DMS153 treated with DMSO at 0.1 percent for 48 hours (cell line): ENCODE data around the gene FOXP1.

ENCODE experiments used
- DNase-seq: peaks from one replicate; lab custom pipeline; 2025; ENCODE audit not compliant: unreplicated experiment; lab: John Stamatoyannopoulos, UW

The FOXP1 gene

DNA sequence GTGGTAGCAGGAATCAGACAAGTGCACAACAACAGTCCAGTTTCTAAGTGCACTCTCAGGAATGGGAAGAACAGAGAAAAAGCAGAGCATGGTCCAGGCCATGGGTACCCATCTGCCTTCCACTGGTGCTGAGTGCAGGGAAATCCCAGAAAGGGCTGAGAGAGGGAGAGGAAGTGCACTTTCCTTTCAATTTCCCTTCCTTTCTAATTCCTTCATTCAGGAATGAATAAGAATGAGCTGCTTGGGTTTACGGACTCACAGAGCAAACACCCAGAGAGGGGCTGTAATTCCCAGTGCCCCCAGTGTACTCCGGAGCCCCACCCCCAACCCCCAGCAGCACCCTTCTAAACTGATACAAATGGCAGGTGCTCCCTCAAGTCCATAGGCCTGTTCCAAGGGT, 300.6 kb downstream of the FOXP1 start:
- DNase-seq = no peak

DNA sequence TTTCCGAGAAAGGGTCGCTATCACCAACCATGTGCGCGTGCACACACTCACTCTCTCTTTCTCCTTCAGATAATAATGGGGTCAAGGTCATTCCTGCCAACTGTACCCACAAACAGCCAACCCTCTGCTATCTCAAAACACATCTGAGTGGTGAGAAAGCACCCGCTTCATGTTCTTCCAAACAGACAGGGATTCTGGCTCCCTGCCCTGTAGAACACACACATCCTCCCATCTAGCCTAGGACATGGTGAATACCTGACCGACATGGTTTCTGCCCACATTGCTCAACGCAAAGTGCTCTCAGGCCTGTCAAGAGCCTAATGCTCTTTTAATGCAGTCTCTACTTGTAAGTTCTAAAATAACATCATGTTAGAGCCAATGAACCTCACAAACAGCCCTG, 302.2 kb downstream of the FOXP1 start:
- no peak for DNase-seq

DNA sequence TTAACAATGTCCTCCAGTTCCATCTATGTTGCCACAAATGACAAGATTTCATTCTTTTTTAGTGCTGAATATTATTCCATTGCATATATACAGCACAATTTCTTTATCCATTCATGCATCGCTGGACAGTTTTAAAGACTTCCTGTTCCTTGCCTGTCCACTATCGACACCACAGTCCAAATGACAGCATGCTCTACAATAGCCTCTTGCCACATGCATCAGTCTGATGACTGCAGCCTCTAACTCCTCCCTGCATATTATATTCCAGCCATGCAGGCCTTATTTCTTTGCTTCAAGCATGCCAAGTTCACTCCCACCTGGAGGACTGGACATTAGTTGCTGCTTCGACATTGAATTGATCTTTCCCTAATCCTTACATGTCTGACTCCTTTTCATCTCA, 306.2 kb downstream of the FOXP1 start:
- no peak for DNase-seq

DNA sequence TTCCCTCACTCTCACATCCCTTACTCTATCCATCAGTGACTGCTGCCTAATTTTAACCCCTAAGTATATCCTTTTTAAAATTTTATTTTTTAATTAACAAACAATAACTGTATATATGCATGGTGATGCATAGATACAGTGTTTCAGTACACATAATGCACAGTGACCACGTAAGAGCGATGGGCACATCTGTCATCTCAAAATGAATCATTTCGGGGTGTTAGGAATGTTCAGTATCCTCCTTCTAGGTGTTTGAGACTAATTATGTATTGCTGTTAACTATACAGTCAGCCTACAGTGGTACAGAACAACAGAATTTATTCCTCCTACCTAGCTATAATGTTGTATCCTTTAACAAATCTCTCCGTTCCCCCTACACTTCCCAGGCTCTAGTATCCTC, 307.0 kb downstream of the FOXP1 start:
- no peak for DNase-seq

DNA sequence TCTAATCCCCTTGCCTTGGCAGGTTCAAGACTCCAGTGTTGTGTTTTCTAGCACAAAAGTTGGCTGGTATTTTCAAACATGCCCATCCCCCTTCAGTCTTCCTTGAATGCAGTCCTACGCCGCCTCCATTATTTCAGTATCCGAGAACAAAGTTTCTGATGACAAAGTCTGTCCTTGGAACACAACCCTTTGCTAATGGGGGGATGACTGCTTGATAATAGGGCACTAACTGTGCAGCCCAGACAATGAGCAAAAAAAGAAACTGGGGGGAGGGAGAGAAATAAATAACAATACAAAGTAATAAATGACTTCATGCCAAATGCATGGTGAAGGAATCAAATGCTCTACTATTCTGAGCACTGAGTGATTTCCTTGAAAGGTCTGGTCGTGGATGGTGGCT, 310.1 kb downstream of the FOXP1 start:
- DNase-seq = no peak

DNA sequence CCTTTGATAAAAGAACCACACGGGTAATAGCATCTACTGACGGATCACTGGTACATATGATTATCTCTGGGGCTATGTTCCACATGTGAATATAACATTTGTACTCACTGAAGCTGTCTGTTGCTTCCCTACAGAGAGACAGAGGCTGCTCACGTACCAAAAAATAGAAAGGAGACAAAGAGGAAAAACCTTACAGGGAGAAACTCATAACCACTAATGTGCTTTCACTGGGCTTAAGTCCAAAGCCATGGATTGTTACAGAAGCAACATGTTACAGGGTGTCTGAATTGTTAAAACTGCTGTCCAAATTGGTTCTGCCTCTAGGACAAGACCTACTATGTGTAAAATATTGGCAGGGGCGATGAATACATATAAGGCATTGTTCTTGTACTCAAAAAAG, 311.9 kb downstream of the FOXP1 start:
- no peak for DNase-seq

DNA sequence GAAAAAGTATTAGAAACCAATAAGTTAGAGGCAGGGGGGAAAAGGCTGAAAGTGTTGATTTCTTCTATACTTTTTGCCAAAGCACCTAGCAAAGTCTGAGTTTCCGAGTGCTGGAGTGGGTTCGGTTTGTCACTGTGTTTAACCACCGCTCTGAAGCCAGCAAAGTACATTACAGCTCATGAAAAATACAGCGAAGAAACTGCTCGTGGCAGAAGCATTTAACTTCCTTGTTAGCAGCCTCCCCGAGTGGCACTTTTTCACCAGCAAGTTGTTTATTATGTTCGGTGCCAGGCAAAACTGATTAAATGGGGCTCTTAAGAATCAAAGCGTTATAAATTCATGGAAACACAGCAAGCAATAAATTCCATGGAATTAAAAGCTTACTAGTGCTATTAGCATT, 313.6 kb downstream of the FOXP1 start:
- no peak for DNase-seq

DNA sequence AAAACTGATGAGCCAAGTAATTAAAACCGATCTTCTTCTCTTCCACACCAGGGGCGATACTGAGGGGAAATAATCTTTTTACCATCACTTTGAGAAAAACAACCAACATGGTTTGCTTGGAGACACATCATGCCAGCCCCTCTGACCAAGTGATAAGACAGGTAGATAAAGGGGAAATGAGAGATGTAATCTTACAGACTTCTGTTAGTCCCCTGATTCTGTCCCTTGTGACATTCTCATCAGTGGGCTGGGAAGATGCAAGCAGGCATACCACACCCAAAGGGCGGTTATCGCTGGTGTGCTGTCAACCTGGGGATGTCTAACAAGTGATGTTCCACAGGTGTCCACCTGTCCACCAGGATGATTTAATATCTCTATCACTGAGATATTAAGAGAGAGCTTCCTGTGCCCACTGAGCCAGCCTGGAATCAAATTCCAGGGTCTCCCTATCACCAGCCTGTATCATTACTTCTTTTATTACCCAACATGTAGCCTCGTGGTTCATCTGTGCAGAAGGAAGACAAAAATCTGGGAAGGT, 315.0 kb downstream of the FOXP1 start:
- no peak for DNase-seq

DNA sequence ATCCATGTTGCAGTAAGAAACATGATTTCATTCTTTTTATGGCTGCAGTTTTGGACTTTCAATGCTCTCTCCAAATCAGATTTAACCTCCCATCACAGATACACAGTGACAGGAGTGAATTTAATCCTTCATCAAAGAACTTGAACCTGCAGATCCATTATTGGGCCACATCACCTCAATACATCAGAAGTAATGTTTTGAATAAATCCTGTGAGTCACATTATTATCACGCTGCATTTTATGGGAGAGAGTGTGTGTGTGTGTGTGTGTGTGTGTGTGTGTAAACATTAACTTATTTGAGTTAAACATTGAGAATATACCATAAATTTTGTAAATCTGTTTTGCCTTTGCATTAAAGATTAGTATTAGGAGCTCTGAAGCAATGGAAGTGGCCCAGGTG, 316.7 kb downstream of the FOXP1 start:
- DNase-seq = no peak

DNA sequence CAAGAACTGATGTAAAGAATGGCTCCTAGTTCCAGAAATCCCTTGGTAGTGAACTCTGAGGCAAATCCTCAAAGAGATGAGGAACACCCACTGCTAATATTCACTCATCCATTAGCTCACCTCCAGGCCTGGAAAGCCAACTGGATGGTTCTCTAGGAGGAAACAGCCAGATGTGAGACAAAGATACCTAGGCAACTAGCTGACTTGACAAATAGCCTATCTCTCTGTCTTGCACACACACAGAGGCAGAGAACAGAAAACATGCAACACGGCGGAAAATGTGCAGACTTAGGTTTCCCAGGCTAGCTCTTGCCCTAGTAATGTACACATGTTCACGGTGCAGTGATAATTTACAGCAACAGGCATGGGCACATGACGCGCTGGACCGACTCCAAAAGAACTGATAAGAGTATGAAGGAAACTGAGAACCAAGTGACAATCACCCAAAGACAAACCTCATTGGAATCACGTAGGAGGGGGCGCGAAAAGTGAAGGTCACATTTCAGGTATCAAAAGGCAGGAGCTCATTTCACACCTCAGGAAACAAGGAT, 318.1 kb downstream of the FOXP1 start:
- no peak for DNase-seq

DNA sequence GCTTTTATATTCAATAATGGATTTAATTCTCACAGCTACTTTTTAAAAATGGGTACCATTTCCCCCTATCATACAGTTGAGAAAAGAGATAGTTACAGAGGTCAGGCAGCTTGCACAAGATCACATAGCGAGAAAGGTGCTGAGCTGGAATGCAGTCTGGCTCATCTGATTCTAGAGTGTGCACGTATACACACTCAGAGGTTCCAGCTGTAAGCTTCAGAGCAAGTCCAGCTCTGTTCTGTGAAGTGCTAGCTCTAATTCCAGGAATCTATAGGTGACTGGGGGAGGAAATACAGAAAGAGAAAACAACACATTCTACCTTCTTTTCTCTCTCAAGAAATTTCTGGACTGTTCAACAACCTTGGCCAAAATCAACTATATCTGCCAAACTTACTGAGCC, 318.7 kb downstream of the FOXP1 start:
- no peak for DNase-seq

DNA sequence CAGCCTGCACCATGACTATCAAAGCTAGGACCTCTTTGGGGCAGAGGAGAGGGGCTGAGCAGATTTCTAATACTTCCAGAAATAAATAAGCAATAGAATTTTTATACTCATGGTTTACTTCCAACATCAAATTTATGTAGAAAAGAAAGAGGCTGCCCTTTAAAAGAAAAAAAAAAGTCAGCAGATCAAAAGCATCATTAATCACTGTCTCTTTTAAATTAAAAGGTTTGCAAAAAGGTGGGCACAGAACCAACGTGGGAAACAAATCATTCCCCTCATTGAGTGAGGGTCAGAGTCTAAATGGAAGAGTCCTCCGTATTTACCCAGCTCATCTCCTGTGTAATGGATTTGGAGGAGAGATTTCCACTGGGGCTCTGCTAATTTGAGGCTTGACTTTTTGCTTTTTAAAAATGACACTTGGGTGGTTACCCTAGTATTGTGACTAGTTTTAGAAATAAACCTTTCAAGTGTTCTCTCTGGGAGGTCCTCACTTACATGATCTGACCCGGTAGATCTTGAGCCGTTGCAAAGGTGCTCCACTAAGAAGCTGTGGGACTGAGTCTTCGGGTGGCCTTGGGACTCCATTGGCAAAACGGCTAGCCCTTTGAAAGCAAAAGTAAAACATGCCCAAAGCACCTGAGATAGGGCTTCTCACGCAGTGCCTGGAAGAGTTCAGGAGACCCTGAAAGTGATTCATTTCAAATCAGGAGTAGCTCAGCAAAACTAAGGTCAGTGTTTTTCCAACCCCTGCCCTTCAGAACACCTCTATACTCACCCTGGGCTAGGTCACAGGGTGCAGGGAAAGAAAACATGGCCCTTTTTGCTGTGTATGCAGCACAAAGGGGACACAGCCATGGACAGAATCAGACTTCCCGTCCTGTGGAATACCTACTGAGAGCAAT, 320.9 kb downstream of the FOXP1 start:
- no peak for DNase-seq

DNA sequence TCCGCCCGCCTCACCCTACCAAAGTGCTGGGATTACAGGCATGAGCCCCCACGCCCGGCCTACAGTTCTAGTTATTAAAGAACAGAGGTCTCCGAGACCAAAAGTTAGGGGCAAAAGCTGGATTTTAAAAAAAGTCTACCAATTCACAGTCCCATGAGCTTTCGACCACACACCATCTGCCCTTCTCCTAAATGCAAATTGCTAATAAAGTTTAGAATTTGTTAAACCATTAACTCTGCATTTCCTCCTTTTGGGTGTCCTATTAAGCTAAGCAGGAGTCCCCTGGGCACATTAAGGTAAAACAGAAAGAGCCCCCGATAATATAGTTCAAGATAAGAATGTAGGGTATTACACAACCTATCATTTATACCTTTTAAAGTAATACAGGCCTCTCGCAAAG, 322.7 kb downstream of the FOXP1 start:
- no peak for DNase-seq

DNA sequence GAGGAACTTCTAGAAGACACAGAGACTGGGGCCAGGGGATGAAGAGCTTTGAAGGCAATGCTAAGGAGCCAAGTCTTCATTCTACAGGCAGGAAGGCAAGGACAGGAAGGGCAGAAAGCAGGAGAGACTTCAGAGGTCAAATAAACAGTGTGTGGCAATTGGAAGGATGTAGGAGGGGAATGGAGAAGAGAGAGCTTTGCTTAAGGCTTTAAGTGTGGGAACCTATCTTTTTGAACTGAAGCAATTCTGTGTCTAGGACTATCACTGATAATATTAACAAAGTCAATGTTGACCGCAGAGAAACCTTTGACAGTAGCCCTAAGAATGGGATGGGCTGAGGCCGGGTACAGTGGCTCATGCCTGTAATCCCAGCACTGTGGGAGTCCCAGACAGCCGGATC, 325.0 kb downstream of the FOXP1 start:
- DNase-seq = no peak

DNA sequence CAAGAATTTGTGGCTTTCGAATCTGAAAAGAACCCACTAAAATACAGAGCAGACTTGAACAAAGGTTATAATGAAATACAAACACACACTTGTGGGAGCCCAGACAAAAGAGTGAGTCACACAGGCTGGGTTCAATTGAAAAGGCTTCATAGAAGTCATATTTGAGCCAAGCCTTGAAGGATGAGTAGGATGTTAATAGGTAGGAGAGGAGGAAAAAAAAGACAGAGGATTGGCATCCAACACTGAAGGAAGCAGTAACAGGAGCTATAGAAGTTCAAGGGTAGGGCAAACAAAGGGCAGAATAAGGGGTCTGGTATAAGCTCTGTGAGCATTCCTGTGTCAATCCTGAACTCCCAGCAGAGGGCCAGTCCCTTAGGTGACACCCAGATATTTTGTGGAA, 325.4 kb downstream of the FOXP1 start:
- peak; percentile 51 for DNase-seq

DNA sequence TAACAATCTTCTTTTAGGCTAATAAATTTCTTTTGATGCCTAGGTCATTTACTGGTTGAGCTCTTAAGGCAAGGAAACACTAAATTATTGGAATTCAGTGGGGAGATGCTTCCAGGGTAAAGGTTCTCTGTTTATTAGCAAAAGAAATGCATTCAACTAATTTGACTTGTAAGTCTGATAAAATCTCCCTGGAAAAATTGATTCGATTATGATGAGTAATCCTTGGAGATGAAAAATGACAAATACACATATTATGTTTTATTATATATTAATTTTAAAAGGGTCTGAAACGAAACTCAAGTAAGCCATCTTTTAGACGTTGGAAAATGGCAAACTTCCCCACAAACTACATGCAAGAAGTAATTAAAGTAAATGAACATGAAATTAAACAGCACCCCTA, 328.0 kb downstream of the FOXP1 start:
- no peak for DNase-seq

DNA sequence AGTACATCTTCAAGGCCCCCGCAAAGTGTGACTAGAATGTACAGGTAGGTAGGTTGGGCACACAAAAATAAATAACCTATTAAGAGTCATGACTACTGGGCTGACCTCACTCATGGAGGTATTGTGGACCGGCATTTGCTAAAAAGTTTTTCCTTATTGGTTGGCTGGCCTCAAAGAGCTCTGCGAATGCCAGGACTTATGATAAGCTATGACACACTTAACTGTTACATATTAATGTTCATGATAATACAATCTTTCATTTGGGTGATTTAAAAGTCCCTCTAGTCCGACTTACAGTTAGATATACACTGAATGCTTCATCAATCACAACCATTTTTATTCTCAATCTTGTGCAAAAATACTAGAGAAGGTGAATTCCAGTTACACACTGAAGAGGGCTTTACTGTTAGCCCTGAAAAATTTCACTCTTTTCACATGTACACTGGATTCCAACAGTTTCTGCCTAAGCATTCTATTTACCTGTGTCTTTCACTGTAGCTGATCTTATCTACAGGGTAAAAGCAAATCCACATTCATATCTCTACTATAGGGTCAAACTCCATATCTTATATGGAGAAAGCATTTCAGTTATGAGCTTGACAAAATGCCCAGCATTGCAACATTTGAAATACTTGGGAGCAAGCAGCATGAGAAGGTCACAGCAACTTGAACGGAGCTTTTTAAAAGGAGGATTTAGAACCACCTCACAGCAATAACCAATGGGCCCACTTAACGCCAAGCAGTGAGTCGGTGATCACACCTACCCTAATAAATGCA, 329.1 kb downstream of the FOXP1 start:
- DNase-seq = no peak

DNA sequence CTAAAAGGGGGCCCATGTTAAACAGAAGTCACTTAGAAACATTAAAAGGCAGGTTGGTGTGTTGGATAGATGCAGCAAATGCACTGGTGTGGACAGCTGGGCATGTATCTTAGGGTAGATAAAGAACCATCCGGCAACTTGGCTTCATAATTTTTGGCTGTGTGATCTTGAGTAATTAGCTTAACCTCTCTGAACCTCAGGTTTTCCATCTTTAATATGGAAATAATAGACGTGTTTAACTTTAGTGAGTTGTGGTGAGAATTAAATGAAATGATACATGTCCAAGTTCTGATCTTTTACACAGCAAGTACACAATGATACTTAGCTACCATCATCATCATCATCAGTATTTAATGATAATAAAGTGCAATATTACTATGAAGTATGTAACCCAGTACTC, 330.4 kb downstream of the FOXP1 start:
- DNase-seq = no peak

DNA sequence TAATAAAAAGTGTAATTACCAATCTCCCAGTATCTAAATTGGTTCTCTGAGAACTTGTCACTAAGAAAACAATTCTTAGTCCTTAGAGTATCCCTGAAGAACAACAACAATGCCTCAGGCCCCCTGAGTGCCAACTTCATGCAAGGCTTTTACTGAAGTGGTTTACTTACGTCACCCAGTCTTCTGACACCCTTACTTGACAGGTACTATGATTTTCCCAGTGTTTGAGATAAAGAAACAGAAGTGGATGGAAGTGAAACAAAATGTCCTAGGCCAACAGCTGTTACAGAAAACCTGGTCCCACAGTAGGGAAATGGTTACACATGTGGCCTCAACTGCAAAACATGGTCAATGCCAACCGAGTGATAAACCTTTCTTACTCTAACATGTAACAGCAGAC, 331.1 kb downstream of the FOXP1 start:
- no peak for DNase-seq

DNA sequence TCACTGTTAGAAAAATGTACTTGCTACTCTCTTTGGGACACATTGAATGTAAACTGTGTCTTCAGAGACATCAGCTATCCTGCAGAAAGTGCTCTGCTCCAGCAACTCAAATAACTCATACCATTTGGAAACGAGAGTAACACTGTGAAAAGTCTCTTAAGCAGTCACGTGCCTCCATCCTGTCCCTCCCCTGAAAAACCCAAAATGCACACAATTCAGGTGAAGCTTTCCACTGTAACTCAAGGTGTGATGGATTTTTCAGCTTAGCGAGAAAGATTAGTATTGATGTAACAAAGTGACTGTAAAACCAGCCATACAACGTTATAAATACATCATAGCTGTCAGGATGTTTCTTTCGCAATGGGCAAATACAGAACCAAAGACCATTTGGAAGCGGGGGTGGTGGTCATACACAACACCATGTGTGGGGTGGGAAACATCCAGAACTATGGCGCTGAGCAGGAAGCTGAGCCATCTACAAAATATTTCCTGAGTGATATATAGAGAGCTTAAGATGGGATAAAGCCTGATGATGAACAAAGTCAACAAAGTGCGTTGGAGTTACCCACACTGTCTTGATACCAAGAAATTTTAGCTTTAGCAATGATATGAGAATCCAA, 332.3 kb downstream of the FOXP1 start:
- DNase-seq = no peak

DNA sequence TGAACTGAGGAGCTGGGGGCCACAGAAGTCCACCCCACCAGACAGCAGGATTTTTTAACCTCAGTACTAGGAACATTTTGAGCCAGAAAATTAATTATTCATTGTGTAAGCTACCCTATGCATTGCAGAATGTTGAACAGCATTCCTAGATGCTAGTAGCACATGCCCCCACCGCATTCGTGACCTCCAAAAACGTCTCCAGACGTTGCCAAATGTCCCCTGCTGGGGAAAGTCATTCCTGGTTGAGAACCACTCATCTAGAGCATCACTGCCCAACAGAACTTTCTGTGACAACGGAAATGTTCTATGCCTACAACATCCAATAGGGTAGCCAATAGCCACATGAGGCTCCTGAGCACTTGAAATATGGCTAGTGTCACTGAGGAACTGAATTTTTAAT, 333.5 kb downstream of the FOXP1 start:
- DNase-seq = no peak
